GM23248 (cell line): Measurements from ENCODE around the gene UBXN11. TPM values are rescaled to one million over a fixed set of nuclear protein-coding genes. Genes with fewer than 3 reads are reported as not detected.

ENCODE experiments used
- DNase-seq: peaks from one replicate; pipeline ENCODE4 v3.0.0-alpha.2; 2015
- H2AFZ ChIP-seq: fragments of 200-600 bp; sonication (generic); 2 replicates; pipeline ENCODE4 v1.6.1; 2016; ENCODE audit warnings: antibody characterized with exemption
- H3F3A ChIP-seq: fragments of 200-600 bp; sonication (generic); 2 replicates; pipeline ENCODE4 v1.6.1; 2016; ENCODE audit warnings: mild to moderate bottlenecking, antibody characterized with exemption, mixed run types; ENCODE audit not compliant: insufficient read depth
- H3K27ac ChIP-seq: fragments of 200-600 bp; sonication (generic); 2 replicates; pipeline ENCODE4 v1.5.1; 2016; ENCODE audit warnings: mild to moderate bottlenecking
- H3K27me3 ChIP-seq: fragments of 200-600 bp; sonication (generic); replicated peaks from 2 replicates; pipeline ENCODE4 v1.6.1; 2016; ENCODE audit warnings: mild to moderate bottlenecking; ENCODE audit not compliant: insufficient read depth
- H3K36me3 ChIP-seq: fragments of 200-600 bp; sonication (generic); 2 replicates; pipeline ENCODE4 v1.6.1; 2016; ENCODE audit warnings: low read depth, mild to moderate bottlenecking
- H3K4me1 ChIP-seq: fragments of 200-600 bp; sonication (generic); 2 replicates; pipeline ENCODE4 v1.6.1; 2016; ENCODE audit warnings: mild to moderate bottlenecking; ENCODE audit not compliant: insufficient read depth
- H3K4me2 ChIP-seq: fragments of 200-600 bp; sonication (generic); one replicate; pipeline ENCODE4 v1.6.1; 2016; ENCODE audit warnings: mild to moderate bottlenecking; ENCODE audit not compliant: unreplicated experiment
- H3K4me3 ChIP-seq: fragments of 200-600 bp; sonication (generic); 2 replicates; pipeline ENCODE4 v1.5.1; 2016; ENCODE audit warnings: mild to moderate bottlenecking
- H3K79me2 ChIP-seq: fragments of 200-600 bp; sonication (generic); 2 replicates; pipeline ENCODE4 v1.6.1; 2016; ENCODE audit warnings: mild to moderate bottlenecking; ENCODE audit not compliant: insufficient read depth
- H3K9ac ChIP-seq: fragments of 200-600 bp; sonication (generic); 2 replicates; pipeline ENCODE4 v1.6.1; 2016; ENCODE audit warnings: mild to moderate bottlenecking
- H3K9me2 ChIP-seq: fragments of 200-600 bp; sonication (generic); 2 replicates; pipeline ENCODE4 v1.6.1; 2016; ENCODE audit warnings: mixed run types, mild to moderate bottlenecking, moderate library complexity; ENCODE audit not compliant: insufficient read depth
- H3K9me3 ChIP-seq: fragments of 200-600 bp; sonication (generic); one replicate; pipeline ENCODE4 v1.6.1; 2017; ENCODE audit warnings: low read depth
- H4K20me1 ChIP-seq: fragments of 200-600 bp; sonication (generic); 2 replicates; pipeline ENCODE4 v1.6.0; 2016; ENCODE audit not compliant: insufficient read depth
- EZH2 ChIP-seq: fragments of 200-600 bp; sonication (generic); IDR thresholded peaks from 2 replicates; pipeline ENCODE4 v1.6.1; 2018; ENCODE audit warnings: antibody characterized with exemption, mild to moderate bottlenecking; ENCODE audit not compliant: insufficient read depth, poor library complexity, severe bottlenecking
- EZH2phosphoT487 ChIP-seq: fragments of 200-600 bp; sonication (generic); IDR thresholded peaks from 2 replicates; pipeline ENCODE4 v1.6.1; 2018; ENCODE audit warnings: antibody characterized with exemption, moderate library complexity, mild to moderate bottlenecking, low read depth; ENCODE audit not compliant: insufficient read depth
- WGBS, 2 experiments: methylation state at CpG; one replicate each; pipeline ENCODE4 v1.1.6; 2015 to 2017; ENCODE audit warnings: low lambda C conversion rate in 2 of 2, low coverage in 1 of 2; ENCODE audit errors: missing lambda C conversion rate in 2 of 2; 5-methylcytosine and 5-hydroxymethylcytosine counted together
- in situ Hi-C: fragments of 300-500 bp; cut with MboI; formaldehyde crosslinking; loops from 2 replicates; pipeline ENCODE4 v1.15.0; 2020
- polyA plus RNA-seq: library from polyadenylated mRNA; unstranded; fragments of >200 nt; fragmentation: Nextera tagmentation; extraction: Ambion mirVana; gene quantifications from 2 replicates; pipeline ENCODE4 v1.2.1, GENCODE V29; 2016
- total RNA-seq: library from RNA; depleted of rRNA; stranded (reverse); fragments of >200 nt; shearing (Covaris generic); gene quantifications from 2 replicates; pipeline ENCODE4 v1.2.3, GENCODE V29; 2014

UBXN11 gene
- total and polyA plus RNA-seq, 2 experiments from 2014 or later = 5.8 to 12.7 TPM

GRCh38 chr1:26291939-26292338, 14.5 kb downstream of the UBXN11 start:
- DNase-seq = no peak
- H3K4me1 ChIP-seq = no peaks in the 10 kb centered on the region
- H3K27me3 ChIP-seq = no peaks in the 10 kb centered on the region
- no peak overlapping the region for H2AFZ ChIP-seq
- H3K9ac ChIP-seq = no peak overlapping the region
- in situ Hi-C loops = no loop called here
- peaks cover 13% of the 10 kb centered on the region; the same call in 1 of the 2 replicates for H3F3A ChIP-seq
- no peak overlapping the region for H3K4me2 ChIP-seq
- no peaks in the 10 kb centered on the region for H3K36me3 ChIP-seq
- H3K27ac ChIP-seq = no peak overlapping the region
- no peaks in the 10 kb centered on the region for H3K9me2 ChIP-seq
- no peaks in the 10 kb centered on the region for H4K20me1 ChIP-seq
- TF ChIP-seq EZH2phosphoT487 = no peak
- TF ChIP-seq EZH2 = no peak
- H3K4me3 ChIP-seq = no peak overlapping the region
- no peaks in the 10 kb centered on the region for H3K9me3 ChIP-seq
- H3K79me2 ChIP-seq = no peaks in the 10 kb centered on the region
- 80 to 81% methylated on average over 4 of the region's 4 CpGs for WGBS, 2 experiments

GRCh38 chr1:26291433-26291832, 15.0 kb downstream of the UBXN11 start:
- Histone ChIP-seq H3K4me3 (no peak overlapping the region), H3K4me1 (no peaks in the 10 kb centered on the region), H2AFZ (no peak overlapping the region), H4K20me1 (no peaks in the 10 kb centered on the region), H3K9me3 (no peaks in the 10 kb centered on the region), H3K27ac (no peak overlapping the region), H3K27me3 (no peaks in the 10 kb centered on the region), H3K79me2 (no peaks in the 10 kb centered on the region), H3K9ac (no peak overlapping the region), H3F3A (peaks cover 18% of the 10 kb centered on the region), H3K9me2 (no peaks in the 10 kb centered on the region), H3K4me2 (no peak overlapping the region), H3K36me3 (no peaks in the 10 kb centered on the region)
- in situ Hi-C loops = no loop called here
- WGBS, 2 experiments = 91 to 100% methylated on average over 3 of the region's 3 CpGs
- no peak for DNase-seq
- TF ChIP-seq EZH2phosphoT487 = no peak

GRCh38 chr1:26290882-26291261, 15.6 kb downstream of the UBXN11 start:
- WGBS, 2 experiments = 48 to 59% methylated on average over 8 to 10 of the region's 11 CpGs
- no peaks in the 10 kb centered on the region for H4K20me1 ChIP-seq
- no peaks in the 10 kb centered on the region for H3K36me3 ChIP-seq
- DNase-seq = no peak
- H3K9me2 ChIP-seq = no peaks in the 10 kb centered on the region
- H3K27ac ChIP-seq = no peak overlapping the region
- TF ChIP-seq EZH2phosphoT487 = no peak
- no peak for TF ChIP-seq EZH2
- no peak overlapping the region for H2AFZ ChIP-seq
- no peaks in the 10 kb centered on the region for H3K4me1 ChIP-seq
- H3K4me3 ChIP-seq = no peak overlapping the region
- H3K79me2 ChIP-seq = no peaks in the 10 kb centered on the region
- peaks cover 23% of the 10 kb centered on the region for H3F3A ChIP-seq
- H3K9ac ChIP-seq = no peak overlapping the region
- no peaks in the 10 kb centered on the region for H3K27me3 ChIP-seq
- H3K4me2 ChIP-seq = no peak overlapping the region
- in situ Hi-C loops = no loop called here
- H3K9me3 ChIP-seq = no peaks in the 10 kb centered on the region

- peaks cover 27% of the 10 kb centered on the region for H3F3A ChIP-seq
- no peaks in the 10 kb centered on the region for H3K9me3 ChIP-seq
- H3K27ac ChIP-seq = no peak overlapping the region
- in situ Hi-C loops = no loop called here
- no peak overlapping the region for H2AFZ ChIP-seq
- no peak overlapping the region for H3K4me2 ChIP-seq
- TF ChIP-seq EZH2 = no peak
- no peak for TF ChIP-seq EZH2phosphoT487
- no peak overlapping the region for H3K4me3 ChIP-seq
- no peaks in the 10 kb centered on the region for H3K27me3 ChIP-seq
- H3K4me1 ChIP-seq = no peaks in the 10 kb centered on the region
- H3K79me2 ChIP-seq = no peaks in the 10 kb centered on the region
- H3K9me2 ChIP-seq = no peaks in the 10 kb centered on the region
- H4K20me1 ChIP-seq = no peaks in the 10 kb centered on the region
- no peak overlapping the region for H3K9ac ChIP-seq
- 80 to 82% methylated on average over 11 of the region's 11 CpGs for WGBS, 2 experiments
- no peaks in the 10 kb centered on the region for H3K36me3 ChIP-seq
- DNase-seq = no peak
Measured at GRCh38 chr1:26290122-26290881, 16.1 kb downstream of the UBXN11 start.
